ENCODE measurements around the gene EME1.

- TF ChIP-seq CTCF (IDR thresholded peaks at IDR 0.05; ENCODE audit: insufficient read depth, low read length) (no peak), POLR2AphosphoS5 (IDR thresholded peaks at IDR 0.05; ENCODE audit: low read depth) (no peak), GABPA (IDR thresholded peaks at IDR 0.05; ENCODE audit: low read depth) (no peak), SPI1 (IDR thresholded peaks at IDR 0.05; ENCODE audit: borderline replicate concordance, low read depth) (no peak)
- TF ChIP-seq, protein P1, sequence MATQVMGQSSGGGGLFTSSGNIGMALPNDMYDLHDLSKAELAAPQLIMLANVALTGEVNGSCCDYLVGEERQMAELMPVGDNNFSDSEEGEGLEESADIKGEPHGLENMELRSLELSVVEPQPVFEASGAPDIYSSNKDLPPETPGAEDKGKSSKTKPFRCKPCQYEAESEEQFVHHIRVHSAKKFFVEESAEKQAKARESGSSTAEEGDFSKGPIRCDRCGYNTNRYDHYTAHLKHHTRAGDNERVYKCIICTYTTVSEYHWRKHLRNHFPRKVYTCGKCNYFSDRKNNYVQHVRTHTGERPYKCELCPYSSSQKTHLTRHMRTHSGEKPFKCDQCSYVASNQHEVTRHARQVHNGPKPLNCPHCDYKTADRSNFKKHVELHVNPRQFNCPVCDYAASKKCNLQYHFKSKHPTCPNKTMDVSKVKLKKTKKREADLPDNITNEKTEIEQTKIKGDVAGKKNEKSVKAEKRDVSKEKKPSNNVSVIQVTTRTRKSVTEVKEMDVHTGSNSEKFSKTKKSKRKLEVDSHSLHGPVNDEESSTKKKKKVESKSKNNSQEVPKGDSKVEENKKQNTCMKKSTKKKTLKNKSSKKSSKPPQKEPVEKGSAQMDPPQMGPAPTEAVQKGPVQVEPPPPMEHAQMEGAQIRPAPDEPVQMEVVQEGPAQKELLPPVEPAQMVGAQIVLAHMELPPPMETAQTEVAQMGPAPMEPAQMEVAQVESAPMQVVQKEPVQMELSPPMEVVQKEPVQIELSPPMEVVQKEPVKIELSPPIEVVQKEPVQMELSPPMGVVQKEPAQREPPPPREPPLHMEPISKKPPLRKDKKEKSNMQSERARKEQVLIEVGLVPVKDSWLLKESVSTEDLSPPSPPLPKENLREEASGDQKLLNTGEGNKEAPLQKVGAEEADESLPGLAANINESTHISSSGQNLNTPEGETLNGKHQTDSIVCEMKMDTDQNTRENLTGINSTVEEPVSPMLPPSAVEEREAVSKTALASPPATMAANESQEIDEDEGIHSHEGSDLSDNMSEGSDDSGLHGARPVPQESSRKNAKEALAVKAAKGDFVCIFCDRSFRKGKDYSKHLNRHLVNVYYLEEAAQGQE (IDR thresholded peaks at IDR 0.05; ENCODE audit: insufficient replicate concordance, low read depth) = no peak
Observed at GRCh38 chr17:50381260-50381815, 8.3 kb downstream of the EME1 start.

Measured in HL-60 (cell line).